Stimulated activated CD8-positive, alpha-beta memory T cell treated with anti-CD3 and anti-CD28 coated beads, Interleukin-2, amount 100 ng/mL, for 48 hours (primary cell): ENCODE results near the gene NT5C2.
A peak's percentile ranks its signal among the peaks of the same experiment; 100 is the strongest.

Source experiments
- DNase-seq, 2 donors: peaks; one replicate each; pipeline ENCODE4 v3.0.0-alpha.2; 2020; ENCODE audit warnings: low read depth in 2 of 2

The NT5C2 gene

GRCh38 chr10:103124420-103125096 lies 68.5 kb downstream of the NT5C2 start:
- peak in 1 of 2 donors; percentile 3 for DNase-seq

DNA sequence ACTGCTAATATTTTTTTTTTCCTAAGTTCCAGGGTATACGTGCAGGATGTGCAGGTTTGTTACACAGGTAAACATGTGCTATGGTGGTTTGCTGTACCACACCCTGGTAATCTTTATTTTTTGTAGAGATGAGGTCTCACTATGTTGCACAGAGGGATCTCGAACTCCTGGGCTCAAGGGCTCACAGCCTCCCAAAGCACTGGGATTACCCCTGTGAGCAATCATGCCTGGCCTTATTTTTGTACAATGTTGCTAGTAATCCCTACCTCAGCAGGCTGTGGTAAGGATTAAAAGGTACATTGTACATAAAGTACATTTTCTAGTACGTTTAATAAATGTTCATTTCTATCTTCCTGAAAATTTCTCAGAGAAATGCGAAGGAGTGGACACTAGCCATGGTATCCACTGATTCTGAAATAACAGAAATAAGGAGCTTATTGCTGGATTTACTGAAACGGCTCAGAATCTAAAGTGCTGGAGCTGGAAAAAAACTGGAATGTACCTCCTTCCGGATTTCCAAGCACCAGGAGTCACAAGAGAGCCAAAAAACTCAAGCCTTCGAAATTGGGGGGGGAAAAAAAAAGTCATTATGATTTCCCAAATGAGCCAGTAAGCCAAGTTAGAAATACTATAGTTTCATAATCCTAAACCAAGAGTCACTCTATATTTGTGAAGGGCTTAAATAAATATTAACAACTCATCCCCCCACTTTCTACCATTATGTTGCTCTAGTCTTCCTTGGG lies 69.6 kb downstream of the NT5C2 start:
- no peak for DNase-seq

DNA sequence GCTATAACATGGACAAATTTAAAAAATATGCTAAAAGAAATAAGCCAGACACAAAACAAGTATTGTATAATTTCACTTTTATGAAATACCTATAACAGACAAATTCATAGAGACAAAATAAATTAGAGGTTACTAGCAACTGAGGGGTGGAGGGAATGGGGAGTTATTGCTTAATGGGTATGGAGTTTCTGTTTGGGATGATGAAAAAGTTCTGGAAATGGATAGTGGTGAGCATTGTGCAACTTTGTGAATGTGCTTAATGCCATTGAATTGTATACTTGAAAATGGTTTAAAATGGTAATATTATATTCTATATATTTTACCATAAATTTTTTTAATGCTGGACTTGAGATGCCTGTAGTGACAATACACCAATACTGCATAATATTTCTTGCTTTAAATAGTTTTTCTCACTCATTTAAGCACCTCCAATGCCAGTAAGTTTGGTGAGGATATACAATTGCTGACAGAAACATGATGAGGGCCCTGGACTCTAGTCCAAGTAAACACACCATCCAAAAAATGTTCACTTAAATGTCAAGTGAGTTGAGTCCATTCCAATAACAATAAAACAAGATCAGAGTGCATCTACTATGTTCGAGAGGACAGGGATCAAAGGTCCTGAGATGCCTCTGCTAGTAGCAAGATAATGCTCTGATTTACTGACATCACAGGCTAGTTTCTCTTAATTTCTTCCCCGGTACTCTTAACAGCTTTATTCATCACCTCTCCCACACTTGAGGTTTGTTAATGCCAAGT lies 71.9 kb downstream of the NT5C2 start:
- DNase-seq, result no peak

DNA sequence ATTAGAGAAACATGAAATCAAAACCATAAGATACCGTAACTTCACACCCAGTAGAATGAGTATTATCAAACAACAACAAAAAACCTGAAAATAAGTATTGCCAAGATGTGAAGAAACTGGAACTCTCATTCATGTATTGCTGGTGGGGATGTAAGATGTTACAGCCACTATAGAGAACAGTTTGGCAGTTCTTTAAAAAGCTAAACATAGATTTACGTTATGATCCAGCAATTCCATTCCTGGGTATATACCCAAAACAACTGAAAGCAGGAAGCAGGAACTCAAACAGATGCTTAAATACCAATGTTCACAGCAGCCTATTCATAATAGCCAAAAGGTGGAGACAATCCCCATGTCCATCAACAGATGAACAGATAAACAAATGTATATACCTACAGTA lies 72.5 kb downstream of the NT5C2 start:
- no peak for DNase-seq

DNA sequence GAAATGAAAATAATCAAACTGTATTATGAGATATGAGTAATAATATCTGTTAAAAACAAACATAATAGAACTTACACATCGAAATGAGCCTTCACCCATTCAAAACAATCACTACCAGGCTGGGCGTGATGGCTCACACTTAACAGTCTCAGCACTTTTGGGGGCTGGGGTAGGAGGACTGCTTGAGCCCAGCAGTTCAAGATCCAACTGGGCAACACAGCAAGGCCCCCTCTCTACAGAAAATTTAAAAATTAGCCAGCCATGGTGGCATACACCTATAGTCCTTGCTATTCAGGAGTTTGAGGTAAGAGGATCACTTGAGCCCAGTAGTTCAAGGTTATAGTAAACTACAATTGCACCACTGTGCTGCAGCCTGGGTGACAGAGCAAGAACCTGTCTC lies 75.8 kb downstream of the NT5C2 start:
- DNase-seq, result no peak

DNA sequence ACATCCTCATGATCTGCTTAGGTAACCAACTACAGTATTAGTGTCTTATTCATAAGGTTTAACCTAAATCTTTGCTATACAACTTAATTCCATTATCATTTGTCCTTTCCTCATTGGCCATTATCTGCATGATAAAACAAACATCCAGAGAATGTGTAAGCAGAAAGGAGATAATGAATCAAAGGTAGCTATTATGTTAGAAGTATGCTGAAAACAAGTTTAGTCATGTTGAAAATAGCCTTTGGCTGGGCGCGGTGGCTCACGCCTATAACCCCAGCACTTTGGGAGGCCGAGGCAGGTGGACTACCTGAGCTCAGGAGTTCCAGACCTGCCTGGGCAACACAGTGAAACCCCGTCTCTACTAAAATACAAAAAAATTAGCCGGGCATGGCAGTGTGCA lies 78.2 kb downstream of the NT5C2 start:
- no peak for DNase-seq

DNA sequence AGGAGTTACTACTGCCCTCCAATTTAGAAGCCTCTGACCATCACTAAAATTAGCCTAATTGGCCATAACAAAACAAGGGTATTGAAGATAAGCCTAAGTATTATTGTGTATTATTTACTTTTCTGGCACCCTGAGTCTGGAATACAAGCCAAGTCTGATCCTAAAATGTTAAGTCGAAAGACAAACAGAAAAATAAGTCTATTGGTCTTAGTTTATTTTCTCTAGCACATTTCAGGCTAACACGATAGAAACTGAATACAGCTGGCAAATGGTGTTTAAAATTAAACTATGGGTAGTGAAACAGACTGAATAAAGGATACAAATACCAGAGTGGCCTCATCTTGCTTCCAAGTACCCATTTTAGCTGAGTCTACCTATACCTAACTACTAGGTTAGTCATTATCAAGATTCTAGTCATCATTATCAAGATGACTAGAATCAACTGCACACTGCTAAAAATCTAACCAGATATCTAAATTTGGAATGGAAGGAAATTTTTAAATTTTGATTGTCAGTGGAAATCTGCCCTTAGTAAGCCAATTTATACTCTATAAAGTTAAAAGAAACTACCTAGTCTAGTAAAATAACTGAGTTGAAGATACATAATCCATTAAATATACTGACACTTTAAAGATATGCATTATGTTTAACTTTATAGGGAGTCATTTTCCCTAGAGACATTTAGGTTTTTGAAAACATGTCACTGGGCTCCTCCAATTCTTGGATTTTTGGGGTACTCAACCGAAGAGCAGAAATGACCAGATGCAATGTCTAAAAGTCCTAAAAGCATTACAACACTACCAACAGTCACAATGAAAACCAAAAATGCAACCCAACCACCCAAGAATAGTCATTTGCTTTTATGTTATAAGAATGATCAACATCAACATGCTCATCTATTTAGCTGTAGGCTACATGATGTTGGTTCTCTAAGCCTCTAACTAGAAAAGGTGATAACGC lies 80.9 kb downstream of the NT5C2 start:
- DNase-seq, result no peak

DNA sequence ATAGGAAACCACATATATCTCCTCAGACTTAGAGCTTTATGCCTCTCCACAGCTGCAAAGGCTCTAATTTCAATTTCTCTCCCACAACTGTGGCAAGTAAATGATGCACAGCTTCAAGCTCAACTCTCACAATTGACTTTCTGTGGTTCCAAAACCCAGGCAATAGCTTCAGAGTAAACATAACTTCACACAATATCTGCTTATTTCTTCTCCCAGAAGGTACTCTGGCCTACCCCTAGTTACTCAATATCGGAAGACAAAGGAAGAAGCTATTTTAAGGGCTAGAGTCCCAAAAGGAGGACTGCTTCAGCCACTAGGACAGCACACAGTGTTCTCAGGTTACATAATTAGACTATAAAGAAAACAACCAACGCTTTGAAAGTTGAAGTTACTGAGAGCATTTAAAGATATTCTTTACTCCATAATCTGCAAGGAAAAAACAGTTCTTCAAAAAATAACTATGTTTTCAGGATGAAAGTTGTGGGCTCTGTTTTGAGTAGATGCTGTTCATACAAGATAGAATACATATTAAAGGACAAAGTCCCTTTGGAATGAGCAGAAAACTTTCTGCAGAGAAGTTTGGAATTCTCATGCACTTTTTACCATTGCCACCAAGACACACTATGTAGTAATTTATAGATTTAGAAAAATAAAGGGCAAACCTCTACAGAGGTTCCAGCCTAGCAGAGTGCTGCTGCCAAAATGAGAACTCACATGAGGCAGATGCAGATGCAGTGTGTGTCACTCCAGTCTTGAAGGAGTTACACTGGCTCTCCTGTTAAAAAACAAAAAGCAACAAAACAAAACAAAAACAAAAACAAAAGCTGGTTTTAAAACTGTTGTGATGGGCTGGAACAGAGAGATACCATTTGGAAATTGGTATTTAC lies 81.8 kb downstream of the NT5C2 start:
- no peak for DNase-seq

DNA sequence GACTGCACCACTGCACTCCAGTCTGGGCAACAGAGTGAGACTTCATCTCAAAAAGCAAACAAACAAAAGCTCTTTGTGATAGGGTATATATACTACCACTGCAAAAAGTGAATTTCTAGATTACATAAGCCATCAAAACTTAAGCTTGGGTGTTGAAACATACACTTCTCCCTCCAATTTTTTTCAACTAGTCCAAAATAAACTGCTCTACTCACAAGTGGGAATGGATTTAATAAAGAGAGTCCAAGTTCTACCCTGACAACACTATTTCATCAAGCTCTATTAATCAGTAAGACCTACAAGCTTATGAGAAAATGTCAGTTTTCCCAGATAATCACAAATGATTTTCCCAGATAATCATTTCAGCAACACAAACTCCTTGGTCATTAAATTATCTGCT lies 82.7 kb downstream of the NT5C2 start:
- DNase-seq, result no peak

DNA sequence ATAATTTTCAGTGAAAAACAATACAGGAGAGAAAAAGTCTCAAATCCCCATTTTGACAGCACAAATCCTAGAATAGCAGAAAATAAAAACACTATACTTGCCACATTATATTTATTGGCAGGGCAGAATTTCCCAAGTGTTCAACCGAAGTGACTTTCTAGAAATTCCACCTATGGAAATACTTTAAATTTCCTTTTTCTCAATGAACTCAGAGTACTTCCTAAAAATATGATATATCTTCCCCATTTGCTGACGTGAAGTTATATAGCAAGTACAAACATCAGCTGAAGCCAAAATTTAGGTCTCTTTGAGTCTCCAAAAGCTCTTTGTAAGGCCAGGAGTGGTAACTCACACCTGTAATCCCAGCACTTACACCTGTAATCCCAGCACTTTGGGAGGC lies 83.3 kb downstream of the NT5C2 start:
- no peak for DNase-seq

DNA sequence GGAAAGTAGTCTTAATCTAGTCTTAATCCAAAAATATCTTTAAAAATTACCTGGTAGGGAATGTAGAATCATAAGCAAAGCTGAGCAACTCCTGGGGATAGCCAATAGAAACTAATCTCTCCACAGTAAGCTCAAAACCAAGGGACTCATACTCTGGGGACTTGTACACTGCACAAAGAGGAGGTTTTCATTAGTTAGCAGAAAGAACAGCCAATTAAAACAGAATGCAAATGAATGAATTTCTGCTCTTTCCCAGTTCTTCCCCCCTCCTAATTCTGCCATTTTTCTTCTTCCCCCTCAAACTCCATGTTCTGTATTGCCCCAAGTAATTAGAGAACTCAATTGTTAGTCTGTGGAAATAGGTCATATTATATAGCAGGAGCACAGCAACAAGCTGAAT lies 86.5 kb downstream of the NT5C2 start:
- DNase-seq, result no peak

DNA sequence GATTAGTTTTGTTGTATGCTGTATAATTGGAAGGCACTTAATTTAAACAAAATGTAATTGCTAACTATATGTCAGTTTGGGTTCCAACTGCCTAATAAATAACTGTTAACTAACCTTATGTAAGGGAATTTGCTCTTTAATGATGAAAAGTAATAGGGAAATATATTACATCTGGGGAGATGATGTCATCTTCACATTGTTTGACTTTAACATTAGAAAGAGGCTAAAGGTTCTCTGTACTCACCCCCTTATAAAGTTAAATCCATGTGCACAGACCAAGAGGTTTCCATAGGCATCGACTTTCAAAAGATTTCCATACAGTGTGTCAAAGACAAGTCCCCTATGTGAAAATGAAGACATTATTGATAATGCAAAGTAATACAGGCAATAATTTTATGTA lies 87.6 kb downstream of the NT5C2 start:
- no peak for DNase-seq

DNA sequence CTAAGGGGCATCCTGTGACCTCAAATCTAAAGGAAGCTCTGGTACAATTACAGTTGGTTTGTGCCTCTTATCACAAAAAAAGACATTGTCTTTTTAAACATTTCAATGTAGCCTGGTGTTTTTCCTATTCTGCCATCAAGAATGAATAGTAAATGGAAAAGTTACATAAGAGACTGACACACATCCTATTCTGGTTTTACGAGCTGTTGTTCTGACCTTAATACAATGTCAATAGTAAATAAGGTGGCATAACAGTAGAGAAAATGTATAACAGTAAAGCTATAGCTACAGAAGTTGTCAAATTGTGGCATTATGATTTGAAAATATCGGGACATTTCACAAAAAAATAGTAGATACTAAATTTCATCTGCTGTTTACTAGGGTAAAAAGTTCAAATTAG lies 88.4 kb downstream of the NT5C2 start:
- DNase-seq, result no peak

- DNase-seq, result no peak
Observed at GRCh38 chr10:103103989-103104388, 89.1 kb downstream of the NT5C2 start.

DNA sequence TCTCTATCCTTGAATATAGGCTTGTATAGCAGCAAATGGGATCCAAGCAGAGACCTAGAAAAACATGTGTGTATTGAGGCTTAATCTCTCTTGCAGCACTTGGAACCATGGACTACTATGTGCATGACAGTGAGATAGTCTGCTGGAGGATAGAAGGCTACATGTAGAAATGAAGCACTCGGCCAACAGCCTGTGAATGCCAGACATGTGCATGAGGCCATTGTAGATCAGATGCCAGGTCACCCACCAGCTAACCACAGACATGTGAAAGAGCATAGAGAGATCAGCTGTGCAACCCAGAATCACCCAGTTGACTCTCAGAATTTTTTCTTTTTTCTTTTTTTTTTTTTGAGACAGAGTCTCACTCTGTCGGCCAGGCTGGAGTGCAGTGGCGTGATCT lies 90.9 kb downstream of the NT5C2 start:
- no peak for DNase-seq

DNA sequence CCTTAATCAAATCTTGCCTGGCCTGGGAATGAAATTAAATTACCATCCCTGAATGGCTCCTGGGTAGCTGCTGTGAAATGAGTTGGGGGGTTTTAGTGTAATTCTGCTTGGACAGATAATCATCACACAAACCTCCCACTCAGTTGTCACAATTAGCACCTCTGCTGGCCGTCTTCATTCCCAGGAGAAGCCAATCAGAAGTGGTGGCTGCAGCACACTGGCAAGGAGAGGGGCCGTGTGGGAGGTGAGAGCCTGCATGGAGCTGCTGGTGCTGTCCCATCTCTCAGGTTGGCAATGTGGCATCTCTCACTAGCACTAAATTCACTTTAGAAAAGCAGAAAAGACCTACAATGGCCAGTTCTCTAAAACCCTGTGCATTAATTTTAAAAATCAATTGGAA lies 92.5 kb downstream of the NT5C2 start:
- DNase-seq, result no peak

DNA sequence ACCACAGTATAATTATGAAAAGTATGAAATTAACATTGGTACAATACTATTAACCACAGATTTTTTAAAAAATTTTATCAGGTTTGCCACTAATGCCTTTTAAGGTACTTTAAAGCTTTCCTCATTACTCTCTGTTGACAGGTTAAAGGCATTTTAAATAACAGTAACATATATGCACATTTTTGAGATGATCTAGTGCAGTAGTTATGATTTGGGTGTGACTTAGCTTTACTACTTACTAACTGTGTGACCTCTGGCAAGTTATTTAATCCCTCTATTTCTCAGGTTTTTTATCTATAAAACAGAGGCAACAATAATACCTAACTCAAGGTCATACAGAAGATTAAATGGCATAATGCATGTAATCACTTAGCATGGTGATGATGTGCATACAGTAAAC lies 94.8 kb downstream of the NT5C2 start:
- DNase-seq, result no peak

DNA sequence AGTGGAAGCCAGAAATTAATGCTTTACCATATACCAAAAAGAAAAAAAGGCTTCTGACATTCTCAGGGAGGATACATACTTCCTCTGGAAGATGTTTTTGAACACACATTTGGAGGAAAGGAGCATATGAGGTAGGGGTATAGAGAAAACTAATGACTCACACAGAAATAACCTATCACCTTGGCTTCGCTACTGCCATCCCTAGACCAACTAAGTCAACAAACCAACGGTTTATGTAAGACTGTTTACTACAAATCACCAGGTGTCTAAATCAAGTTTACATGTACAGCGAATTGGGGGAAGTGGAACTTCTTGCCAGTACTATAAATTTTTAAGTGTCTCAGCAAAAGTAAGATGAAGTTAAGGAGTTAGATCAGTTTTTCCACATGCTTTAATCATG lies 96.9 kb downstream of the NT5C2 start:
- DNase-seq, result no peak

- DNase-seq, result no peak
Observed at GRCh38 chr10:103095005-103095404, 98.1 kb downstream of the NT5C2 start.

- DNase-seq, result no peak
Observed at GRCh38 chr10:103090911-103091310, 102.2 kb downstream of the NT5C2 start.

DNA sequence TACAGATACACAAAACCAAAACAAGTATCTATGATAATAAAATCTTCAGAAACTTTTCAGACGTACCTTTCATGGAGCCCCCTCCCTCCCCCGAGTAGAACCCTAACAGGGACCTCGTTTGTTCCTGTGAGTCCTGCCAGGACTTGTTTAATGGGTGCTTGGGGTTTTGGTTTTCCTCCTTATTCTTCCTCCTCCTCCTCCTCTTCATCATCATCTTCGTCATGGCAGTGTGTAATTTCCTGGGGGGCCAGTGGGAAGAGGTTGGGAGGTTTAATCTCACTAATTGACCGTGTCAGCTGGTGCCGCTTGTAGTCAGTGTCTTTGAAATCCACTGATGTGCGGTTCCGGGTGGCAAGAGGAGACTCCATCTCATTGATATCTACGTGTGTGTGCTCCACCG lies 103.6 kb downstream of the NT5C2 start:
- DNase-seq, result no peak
